A549 (cell line): ENCODE results near the gene HIVEP3.

Experiments
- EP300 ChIP-seq, 2 experiments: fragments of >200 bp; sonication (Bioruptor Twin); formaldehyde crosslinking; IDR thresholded peaks; 2 replicates in 1 of 2; 3 replicates in 1 of 2; pipeline ENCODE4 v1.6.1; 2016 to 2017
- HOXB13 ChIP-seq: fragments of 250-450 bp; sonication (Bioruptor Pico); IDR thresholded peaks from 2 replicates; pipeline ENCODE4 v1.5.0; 2020; ENCODE audit warnings: low read depth, mild to moderate bottlenecking, moderate library complexity
- RAD21 ChIP-seq, 2 experiments: fragments of >200 bp in 1 of 2; sonication (Bioruptor Twin) in 1 of 2; formaldehyde crosslinking in 1 of 2; IDR thresholded peaks in 1 of 2; conservative IDR thresholded peaks in 1 of 2; 2 replicates in 1 of 2; 3 replicates in 1 of 2; pipeline ENCODE4 v1.6.1; 2012 to 2018; ENCODE audit warnings: inconsistent platforms in 1 of 2
- TF ChIP-seq, protein P1 (sequence below): fragments of 450-650 bp; IDR thresholded peaks from 2 replicates; pipeline ENCODE4 v1.6.1; 2014; ENCODE audit warnings: antibody characterized with exemption

DNA sequence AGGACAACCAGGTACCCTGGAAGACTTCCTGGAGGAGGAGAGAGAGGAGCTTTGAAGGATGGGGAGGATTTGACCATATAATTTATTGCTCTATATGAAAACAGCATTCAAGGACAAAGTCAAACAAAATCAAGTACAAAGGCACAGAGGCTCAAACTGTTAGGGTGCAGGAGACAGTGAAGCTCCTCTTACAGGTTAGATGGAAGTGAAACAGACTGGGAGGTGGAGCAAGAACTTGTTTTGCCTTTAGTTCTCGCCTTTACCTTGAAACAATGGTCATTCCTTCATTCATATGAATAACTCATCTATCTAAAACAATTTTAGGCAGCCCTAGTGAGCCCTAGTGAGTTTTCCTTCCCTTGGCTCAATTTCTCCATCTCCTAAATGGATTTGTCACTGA is 199.6 kb downstream of the HIVEP3 start:
- TF ChIP-seq, protein P1, sequence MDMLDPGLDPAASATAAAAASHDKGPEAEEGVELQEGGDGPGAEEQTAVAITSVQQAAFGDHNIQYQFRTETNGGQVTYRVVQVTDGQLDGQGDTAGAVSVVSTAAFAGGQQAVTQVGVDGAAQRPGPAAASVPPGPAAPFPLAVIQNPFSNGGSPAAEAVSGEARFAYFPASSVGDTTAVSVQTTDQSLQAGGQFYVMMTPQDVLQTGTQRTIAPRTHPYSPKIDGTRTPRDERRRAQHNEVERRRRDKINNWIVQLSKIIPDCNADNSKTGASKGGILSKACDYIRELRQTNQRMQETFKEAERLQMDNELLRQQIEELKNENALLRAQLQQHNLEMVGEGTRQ, result no peak
- no peak for TF ChIP-seq HOXB13
- no peak for TF ChIP-seq RAD21 (conservative IDR thresholded peaks at IDR 0.05 in 1 of 2, IDR thresholded peaks at IDR 0.05 in 1 of 2)
- TF ChIP-seq EP300 (IDR thresholded peaks at IDR 0.05), result no peak
